NB4 (cell line): Measurements from ENCODE around the gene AFF3.

Experiments used
- CTCF ChIP-seq: IDR thresholded peaks from one replicate; pipeline ENCODE4 v1.5.1; 2012; ENCODE audit warnings: low read depth, low read length
- POLR2A ChIP-seq: IDR thresholded peaks from 2 replicates; pipeline ENCODE4 v1.6.1; 2011; ENCODE audit warnings: mild to moderate bottlenecking; ENCODE audit not compliant: insufficient read length; ENCODE audit errors: extremely low read depth

GRCh38 chr2:99949530-99949929 lies 192.9 kb downstream of the AFF3 start:
- TF ChIP-seq CTCF, result no peak
- TF ChIP-seq POLR2A, result no peak
